GM21381 (cell line): ENCODE data around the gene SMIM34.
"Not testable (repeated sequence)": the region's sequence is repeated elsewhere in the genome, so short reads cannot be mapped to it uniquely, and the experiment has no call there.

ENCODE experiments used
- ATAC-seq: cut with Tn5 transposase; IDR thresholded peaks from one replicate; pipeline ENCODE4 v1.9.1; 2021; ENCODE audit warnings: mild to moderate bottlenecking, moderate library complexity; ENCODE audit not compliant: unreplicated experiment

Gene SMIM34

DNA sequence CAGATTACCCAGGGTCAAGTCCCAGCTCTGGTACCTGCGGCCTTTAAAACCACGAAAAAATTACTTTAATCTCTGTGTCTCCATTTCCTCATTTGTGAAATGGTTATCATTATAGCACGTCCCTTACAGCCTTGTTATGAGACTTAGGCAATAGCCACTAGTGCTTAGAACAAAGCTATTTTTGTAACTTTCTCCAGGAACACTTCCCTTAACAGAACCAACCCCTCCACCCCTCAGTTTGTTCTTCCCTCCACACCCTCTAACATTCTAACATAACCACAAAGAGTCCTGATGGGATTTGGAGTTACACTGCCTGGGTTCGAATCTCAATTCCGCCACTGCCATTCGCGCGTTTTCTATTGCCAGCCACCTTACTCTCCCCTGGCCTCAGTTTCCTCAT is 49.3 kb downstream of the SMIM34 start:
- ATAC-seq: not testable (repeated sequence)

DNA sequence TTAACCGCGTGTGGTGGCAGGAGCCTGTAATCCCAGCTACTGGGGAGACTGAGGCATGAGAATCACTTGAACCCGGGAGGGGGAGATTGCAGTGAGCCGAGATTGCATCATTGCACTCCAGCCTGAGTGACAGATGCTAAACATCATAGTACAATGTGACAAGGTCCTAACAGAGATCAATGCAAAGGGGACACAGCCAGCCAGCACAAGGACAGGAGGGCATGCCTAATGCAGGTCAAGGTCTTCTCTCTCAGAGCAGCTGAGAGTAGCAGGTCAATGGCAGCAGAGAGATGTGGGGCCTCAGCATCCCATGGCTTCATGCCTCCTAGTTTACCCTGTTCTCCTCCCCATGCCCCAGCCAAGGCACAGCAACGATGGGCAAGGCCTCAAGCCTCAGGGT is 51.4 kb downstream of the SMIM34 start:
- ATAC-seq: no peak

DNA sequence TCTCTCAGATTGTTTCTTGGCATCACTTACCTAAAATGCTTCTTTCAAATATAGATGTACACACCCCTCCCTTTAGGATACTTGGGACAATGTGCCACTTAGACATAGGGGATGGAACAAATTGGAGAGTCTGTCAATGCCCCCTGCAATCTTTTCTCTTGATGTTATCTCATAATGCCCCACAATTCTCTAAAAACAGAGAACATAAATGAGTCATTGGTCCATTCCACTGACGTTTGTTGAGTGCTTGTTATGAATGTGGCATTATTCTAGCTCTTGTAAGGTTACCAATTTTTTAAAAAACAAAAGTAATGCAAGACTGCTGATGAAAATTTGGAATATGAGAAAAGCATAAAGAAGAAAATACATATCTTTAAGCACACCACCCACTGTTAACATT is 54.0 kb downstream of the SMIM34 start:
- ATAC-seq: no peak
